GM20431 (cell line): Measurements from ENCODE around the gene MBP.

Source experiments
- in situ Hi-C: fragments of 300-500 bp; cut with MseI, MboI; formaldehyde crosslinking; loops from one replicate; pipeline ENCODE4 v1.15.0; 2020; ENCODE audit warnings: low sequenced_read_pairs; ENCODE audit not compliant: unreplicated experiment

Gene MBP

DNA sequence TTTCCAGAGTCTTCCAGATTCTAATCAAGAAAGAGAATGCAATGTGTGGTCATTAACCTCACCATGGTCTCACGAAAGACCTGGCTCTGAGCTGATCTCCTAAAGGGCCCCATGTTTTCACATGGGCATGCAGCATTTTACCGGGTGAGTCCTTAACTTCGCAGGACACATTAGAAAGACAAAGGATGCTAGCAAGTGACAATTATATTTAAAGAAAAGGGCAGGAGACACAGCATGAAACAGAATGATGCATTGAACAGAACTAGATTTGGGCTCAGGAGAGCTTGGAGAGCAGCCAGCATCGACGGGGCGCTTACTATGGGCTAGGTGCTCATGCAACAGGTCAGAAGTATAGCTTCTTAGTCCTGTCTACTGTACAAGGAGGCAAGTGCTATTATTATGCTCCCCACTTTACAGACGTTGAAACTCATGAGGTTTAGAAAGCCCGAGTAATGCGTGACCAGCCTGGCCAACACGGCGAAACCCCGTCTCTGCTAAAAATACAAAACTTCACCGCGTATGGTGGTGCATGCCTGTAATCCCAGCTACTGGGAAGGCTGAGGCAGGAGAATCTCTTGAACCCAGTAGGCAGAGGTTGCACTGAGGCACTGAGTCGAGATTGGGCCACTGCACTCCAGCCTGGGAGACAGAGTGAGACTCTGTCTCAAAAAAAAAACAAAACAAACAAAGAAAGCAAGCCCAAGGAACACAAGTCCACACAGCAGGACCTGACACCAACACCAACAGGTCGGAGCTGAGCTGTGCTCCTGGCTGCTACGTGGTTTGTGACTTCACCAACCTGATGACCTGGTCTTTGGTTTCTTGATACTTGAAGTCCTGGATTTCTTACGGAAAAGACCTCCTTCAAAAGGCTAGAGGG is 16.1 kb downstream of the MBP start:
- in situ Hi-C loops, result no loop called here

DNA sequence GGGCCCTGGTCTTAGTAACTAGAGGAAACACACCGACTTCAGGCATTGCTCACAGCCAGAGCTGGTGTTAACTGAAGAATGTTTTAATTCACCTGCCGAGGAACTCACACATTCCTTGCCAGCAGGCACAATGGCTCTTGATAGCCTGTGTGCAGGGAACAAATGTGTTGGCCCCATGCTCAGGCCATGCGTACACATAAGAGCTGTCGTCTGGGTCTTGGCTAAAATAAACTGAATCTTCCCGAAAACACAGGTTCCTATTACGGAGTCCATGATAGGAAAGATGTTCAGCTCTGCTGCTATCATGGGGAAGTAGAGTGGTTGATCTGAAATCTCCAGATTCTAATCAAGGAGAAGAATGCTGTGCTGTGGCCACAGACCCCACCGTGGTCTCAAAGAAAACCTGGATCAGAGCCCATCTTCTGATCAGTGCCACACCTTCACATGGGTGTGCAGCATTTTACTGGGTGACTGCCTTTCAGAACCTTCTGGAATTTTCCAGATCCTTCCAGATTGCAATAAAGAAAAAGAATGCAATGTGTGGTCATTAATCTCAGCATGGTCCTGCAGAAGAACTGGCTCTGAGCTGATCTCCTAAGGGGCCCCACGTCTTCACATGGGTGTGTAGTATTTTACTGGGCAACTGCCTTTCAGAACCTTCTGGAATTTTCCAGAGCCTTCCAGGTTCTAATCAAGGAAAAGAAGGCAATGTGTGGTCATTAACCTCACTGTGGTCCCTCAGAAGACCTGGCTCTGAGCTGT is 17.2 kb downstream of the MBP start:
- in situ Hi-C loops, result no loop called here

GRCh38 chr18:77114415-77115191 is 18.0 kb downstream of the MBP start:
- in situ Hi-C loops, result no loop called here

DNA sequence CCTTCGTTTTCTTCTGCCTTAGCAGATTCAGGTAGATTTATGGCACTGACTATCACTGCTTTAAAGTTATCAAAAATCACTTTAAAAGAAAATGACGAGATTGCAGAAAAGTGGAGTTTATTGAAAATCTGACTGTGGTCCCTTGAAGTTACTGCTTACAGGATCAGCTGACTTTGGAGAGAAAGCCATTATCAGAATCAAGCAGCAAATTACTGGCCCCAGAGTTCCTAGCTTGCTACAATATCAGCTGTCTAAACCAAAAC is 18.5 kb downstream of the MBP start:
- in situ Hi-C loops, result no loop called here

- in situ Hi-C loops, result no loop called here
Observed at GRCh38 chr18:77113361-77114151, 19.0 kb downstream of the MBP start.

DNA sequence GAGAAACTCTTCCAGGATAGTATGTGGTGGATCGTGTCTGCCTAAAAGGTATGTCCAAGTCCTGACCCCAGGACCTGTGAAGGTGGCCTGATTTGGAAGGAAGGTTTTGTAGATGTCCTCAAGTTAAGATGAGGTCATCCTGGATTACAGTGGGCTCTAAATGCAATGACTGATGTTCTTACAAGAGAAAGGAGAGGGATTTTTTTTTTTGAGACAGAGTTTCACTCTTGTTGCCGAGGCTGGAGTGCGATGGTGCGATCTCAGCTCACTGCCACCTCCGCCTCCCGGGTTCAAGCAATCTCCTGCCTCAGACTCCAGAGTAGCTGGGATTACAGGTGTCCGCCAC is 19.9 kb downstream of the MBP start:
- in situ Hi-C loops, result no loop called here

DNA sequence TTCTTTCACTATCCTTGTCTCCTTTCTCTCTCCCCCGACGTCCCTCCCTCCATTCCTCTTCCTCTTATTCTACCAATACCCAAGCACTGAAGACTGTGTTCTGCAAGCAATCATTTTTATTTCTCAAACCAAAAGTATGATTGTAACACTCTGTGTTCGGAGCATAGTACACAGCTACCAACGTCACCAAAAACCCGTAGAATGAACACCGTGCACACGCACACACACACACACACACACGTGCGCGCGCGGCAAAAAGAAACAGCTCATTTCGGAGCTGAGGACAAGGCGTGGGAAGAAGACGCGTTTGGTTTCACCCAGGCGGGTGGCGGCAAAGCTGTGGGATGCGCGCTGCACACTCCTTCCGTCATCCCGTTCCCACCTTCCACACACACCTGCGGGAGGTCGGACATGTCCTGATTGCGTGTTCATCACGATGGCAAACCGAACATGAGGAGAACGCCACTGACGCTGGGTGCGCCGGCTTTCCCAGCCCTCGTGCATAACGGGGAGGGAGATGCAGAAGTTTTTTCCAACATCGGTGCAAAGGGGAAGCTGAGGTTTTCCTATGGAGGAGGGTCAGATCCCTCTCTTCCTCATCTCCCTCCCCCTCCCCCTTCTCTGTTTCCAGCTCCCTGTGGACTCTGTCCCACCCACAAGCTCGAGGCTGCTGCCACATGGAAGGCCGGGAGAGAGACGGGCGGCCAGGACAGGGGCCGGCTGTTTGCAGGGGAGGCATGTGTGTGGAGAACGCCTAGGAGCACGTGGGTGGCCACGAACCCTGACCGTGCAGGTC is 20.4 kb downstream of the MBP start:
- in situ Hi-C loops, result no loop called here

- in situ Hi-C loops, result no loop called here
Observed at GRCh38 chr18:77111449-77111848, 21.1 kb downstream of the MBP start.

GRCh38 chr18:77110936-77111335 is 21.6 kb downstream of the MBP start:
- in situ Hi-C loops, result no loop called here

DNA sequence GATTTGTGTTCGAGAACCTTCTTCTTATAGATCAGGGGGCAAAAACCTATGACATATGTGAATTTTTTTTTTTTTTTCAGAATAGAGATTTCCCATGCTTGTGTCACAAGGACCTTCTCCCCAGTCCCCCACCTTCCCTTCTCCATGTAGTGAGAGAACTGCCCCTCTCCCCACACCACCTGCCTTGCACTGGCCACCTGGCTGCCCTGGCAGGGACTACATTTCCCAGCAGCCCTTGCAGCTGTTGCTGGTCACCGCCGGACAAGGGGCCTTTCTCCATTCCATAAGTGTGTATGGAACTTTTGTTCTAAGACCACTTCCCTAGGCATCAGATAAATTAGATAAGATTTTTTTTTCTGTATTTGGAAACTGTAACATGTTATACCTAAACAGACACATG is 22.2 kb downstream of the MBP start:
- in situ Hi-C loops, result no loop called here

- in situ Hi-C loops, result no loop called here
Observed at GRCh38 chr18:77109648-77110019, 22.9 kb downstream of the MBP start.

- in situ Hi-C loops, result no loop called here
Observed at GRCh38 chr18:77108821-77109647, 23.5 kb downstream of the MBP start.

DNA sequence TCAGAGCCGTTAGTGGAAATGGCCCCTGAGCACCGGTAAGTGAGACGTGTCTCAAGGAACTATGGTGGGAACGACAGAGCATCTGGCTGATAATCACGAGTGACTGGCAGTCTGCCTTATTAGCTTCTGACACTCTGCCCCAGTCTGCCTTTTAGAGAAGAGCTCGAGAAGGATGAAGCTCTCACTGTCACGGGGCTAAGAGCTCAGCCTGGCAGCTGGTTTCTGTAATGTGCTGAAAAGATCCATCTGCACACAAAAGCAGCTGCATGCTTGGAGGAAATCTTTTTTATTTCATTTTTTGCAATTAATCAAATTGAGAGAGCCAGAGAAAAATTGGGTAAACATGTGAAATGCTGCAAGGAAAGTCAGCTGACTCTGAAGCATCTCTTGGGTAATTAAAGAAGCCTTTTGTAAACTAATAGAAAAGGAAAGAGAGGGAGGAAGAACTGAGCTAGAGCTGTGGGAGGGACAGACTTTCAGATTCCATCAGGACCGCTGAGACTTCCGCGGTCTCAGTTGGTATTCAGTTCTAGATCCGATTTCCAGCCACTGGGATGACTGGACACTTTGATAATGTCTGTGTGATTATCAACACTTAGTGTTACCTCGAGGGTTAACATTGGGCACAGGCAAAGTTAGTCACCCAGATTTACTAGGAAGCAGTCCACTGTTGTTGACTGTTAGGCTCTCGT is 24.4 kb downstream of the MBP start:
- in situ Hi-C loops, result no loop called here

GRCh38 chr18:77107292-77107691 is 25.3 kb downstream of the MBP start:
- in situ Hi-C loops, result no loop called here

- in situ Hi-C loops, result no loop called here
Observed at GRCh38 chr18:77106331-77106730, 26.3 kb downstream of the MBP start.

DNA sequence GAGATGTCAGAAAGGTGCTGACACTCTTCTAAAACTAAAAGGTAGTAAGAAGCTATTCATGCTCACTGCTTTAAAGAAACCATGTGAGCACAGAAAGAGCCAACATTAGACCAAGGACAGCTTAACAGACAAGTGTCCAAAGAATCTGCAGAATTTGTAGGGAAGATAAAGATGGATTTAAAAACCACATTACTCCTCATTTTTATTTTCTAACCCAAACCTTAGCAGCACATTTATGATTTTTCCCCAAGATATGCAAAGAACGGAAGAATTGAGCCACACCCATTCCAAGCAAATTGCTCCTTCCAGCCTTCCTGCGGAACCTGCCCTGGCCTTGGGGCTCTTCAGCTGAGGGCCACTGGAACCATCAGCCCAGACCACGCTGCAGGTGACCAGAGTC is 26.9 kb downstream of the MBP start:
- in situ Hi-C loops, result no loop called here

DNA sequence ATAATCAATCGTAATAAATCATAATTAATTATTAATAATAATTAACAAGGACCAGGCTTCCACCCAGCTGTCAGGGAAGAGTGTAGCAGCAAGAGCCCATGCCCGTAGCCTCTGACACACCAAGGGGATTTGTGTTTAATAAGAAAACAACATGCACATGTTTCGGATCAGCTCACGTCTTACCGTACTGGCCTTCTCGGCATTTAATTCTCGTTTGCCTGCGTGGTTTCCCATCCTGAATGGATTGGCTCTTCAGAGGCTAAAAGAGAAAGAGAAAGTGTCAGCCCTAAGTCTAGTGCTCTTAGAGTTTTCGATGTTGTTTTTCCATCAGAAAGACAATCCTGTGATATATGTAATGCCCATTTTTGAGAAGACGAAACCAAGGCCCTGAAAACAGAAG is 27.6 kb downstream of the MBP start:
- in situ Hi-C loops, result no loop called here

- in situ Hi-C loops, result no loop called here
Observed at GRCh38 chr18:77103991-77104531, 28.5 kb downstream of the MBP start.
